AG09309 (cell line): Measurements from ENCODE around the gene SLC17A2.

ENCODE experiments used
- DNase-seq: peaks from one replicate; pipeline ENCODE4 v3.0.0-alpha.2; 2010; ENCODE audit warnings: low read depth
- H3K4me3 ChIP-seq: 2 replicates; pipeline ENCODE4 v1.5.1; 2011; ENCODE audit warnings: mild to moderate bottlenecking, low read depth, low read length, moderate library complexity; ENCODE audit not compliant: control insufficient read depth
- CTCF ChIP-seq: IDR thresholded peaks from 2 replicates; pipeline ENCODE4 v1.5.1; 2011; ENCODE audit warnings: mild to moderate bottlenecking, low read depth, low read length, inconsistent platforms; ENCODE audit not compliant: insufficient read depth, control insufficient read depth; ENCODE audit errors: missing control alignments

SLC17A2 gene, protein sequence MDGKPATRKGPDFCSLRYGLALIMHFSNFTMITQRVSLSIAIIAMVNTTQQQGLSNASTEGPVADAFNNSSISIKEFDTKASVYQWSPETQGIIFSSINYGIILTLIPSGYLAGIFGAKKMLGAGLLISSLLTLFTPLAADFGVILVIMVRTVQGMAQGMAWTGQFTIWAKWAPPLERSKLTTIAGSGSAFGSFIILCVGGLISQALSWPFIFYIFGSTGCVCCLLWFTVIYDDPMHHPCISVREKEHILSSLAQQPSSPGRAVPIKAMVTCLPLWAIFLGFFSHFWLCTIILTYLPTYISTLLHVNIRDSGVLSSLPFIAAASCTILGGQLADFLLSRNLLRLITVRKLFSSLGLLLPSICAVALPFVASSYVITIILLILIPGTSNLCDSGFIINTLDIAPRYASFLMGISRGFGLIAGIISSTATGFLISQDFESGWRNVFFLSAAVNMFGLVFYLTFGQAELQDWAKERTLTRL

DNA sequence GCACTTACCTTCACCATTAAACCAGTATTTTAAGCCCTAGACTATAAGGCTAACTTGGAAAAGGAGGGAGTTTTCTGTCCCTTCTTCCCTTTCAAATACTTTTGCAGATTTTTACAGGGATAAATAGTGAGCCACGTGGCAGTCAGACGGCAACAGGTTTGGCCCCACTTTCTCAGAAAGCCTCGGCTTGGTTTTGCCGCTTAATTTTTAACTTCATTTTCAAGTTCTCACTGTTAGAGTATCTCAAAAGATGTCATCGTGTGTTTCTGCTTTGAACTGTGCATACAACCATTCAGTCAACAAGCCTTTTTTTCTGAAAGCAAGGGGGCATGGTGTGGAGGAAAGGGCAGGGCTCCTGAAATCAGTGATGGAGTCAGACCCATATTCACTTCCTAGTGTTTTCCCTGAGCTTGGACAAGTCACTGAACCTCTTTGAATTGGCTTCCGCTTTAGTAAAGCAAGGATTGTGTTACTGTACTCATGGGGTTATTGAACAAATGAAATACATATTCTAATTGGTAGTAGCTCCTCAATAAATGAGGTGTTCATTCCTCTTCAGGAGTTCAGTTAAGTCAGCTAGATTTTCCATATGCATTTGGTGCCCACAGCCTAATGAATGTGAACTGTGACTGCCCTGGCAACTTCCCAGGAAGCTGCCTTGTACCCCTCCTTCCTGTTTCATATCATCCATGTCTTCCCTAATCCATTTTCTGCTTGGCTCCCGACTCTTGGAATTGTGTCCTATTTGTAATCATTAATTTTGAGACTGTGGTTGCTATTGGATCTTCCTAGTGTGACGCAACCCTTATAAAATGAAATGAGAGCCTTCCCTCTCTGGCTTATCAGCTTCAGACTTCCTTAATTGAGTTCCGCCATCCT lies at the start of gene SLC17A2:
TSS of gene SLC17A2 (minus strand) at position 160 of the 879 bp plus-strand sequence. CDS start 4,895 bp downstream, outside the sequence.
- no peak for DNase-seq
- H3K4me3 ChIP-seq, result no peak within 1 kb of the TSS
- no peak for TF ChIP-seq CTCF

- TF ChIP-seq CTCF, result no peak
- no peak for DNase-seq
- no peak overlapping the region for H3K4me3 ChIP-seq
Observed at GRCh38 chr6:25975923-25976560, 45.6 kb upstream of the SLC17A2 start.

- no peak for DNase-seq
Observed at GRCh38 chr6:25973923-25974555, 43.5 kb upstream of the SLC17A2 start.

DNA sequence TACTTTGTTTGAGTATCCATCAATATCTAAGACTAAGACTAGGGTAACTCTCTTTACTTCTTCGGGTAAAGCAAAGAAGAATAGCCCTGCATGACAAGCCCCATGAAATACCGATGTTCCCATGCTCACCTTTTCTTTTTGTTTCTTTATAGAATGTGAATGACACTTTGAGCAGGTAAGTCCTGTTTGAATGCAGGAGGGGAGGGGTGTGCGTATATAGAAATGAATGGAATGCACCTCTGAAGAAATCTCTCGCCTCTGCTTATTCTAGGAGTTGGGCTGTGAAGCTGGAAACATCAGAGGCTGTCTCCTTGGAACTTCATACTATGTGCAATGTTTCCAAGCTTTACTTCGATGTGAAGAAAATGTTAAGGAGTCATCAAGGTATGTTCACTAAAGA lies 42.4 kb upstream of the SLC17A2 start:
- no peak for DNase-seq
- TF ChIP-seq CTCF, result no peak
- no peak overlapping the region for H3K4me3 ChIP-seq

More at GRCh38 chr6:25973923-25974555, 43.5 kb upstream of the SLC17A2 start:
- TF ChIP-seq CTCF, result no peak
- no peak overlapping the region for H3K4me3 ChIP-seq

DNA sequence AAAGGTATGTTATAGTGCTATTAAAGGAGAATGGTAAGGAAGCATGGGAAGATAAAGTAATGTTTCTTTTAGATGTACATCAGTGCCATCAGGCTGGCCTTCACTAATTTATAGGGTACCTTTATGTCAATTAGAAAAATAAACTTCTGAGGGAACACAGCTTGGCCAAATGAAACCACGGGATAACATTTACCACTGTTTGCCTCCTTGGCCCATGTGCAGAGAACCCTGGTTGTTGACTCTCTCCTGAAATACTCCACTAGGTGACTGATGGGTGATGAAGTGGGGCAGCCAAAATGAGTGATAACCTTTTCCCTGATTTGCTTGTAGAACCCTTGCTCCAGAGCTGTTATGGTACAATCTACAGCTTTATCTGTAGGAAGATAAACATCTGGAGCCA lies 41.6 kb upstream of the SLC17A2 start:
- H3K4me3 ChIP-seq, result no peak overlapping the region
- DNase-seq, result no peak
- no peak for TF ChIP-seq CTCF
